ENCODE results near the gene NRGN. TPM values are rescaled to one million over a fixed set of nuclear protein-coding genes. Genes with fewer than 3 reads are reported as not detected.
A peak's percentile ranks its signal among the peaks of the same experiment; 100 is the strongest.

The NRGN gene
- total RNA-seq, 1 experiment from 2014 or later, result 15.5 TPM

DNA sequence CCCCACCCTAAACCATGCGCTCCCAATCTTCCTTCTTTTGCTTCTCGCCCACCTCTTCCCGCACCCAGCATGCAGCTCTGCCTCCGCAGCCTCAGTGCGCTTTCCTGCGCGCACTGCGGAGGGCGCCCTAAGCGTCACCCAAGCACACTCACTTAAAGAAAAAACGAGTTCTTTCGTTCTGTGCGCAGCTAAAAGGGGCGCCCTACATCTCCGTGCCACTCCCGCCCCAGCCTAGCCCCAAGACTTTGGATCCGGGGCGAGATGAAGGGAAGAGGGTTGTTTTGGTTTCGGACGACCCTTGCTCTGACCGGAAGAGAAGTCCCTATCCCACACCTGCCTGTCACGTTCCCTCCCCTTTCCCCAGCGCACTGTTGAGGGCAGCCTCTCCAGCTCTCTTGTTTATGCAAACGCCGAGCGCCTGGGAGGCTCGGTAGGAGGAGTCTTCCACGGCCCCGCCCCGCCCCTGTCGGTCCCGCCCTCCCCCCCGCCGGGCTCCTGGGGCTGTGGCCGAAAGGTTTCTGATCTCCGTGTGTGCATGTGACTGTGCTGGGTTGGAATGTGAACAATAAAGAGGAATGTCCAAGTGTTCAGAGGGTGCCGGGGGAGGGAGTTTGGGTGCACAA lies 7.0 kb downstream of the NRGN start:
- peak overlapping the region; percentile 67 for H3K4me3 ChIP-seq (ENCODE audit: low read length)
- no peaks in the 10 kb centered on the region for H3F3A ChIP-seq (ENCODE audit: low read length, unreplicated experiment)
- H3K27ac ChIP-seq (ENCODE audit: low read length), result no peak overlapping the region
- ChIA-PET POLR2A (ENCODE audit: unreplicated experiment) (interaction anchor here (1.1 kb wide), 1 partner anchor 73 kb away, joined by 3 read pairs; the partner anchor contains the start of genes SIAE and SPA17), CTCF (interaction anchor here (0.6 to 1.3 kb wide), 7 partner anchors 12 to 90 kb away, joined by 3 to 10 read pairs (median 3); no protein-coding TSS in a partner anchor)
- H3K9me3 ChIP-seq (ENCODE audit: low read length), result no peaks in the 10 kb centered on the region
- TSS peak; percentile 41 for BruUV-seq (replicated peaks)
- H3K4me2 ChIP-seq (ENCODE audit: low read length), result peak overlapping the region; percentile 84
- H3K79me2 ChIP-seq (ENCODE audit: low read length), result no peaks in the 10 kb centered on the region
- no peaks in the 10 kb centered on the region for H3K9me2 ChIP-seq (replicated peaks; ENCODE audit: low read length)
- peak overlapping the region; percentile 88 for H2AFZ ChIP-seq (ENCODE audit: low read length)
- peak; percentile 83 for ATAC-seq
- H4K20me1 ChIP-seq (ENCODE audit: low read length), result no peaks in the 10 kb centered on the region
- peak; percentile 79 for DNase-seq
- H3K4me1 ChIP-seq (ENCODE audit: insufficient read depth, low read length), result peaks cover 36% of the 10 kb centered on the region
- H3K9ac ChIP-seq (ENCODE audit: low read length), result no peak overlapping the region
- no peaks in the 10 kb centered on the region for H3K36me3 ChIP-seq (ENCODE audit: low read depth, low read length)
- intact Hi-C loops (cut with micrococcal nuclease), result loop anchor here (1.0 to 10.0 kb wide), 3 partner anchors 16 to 91 kb away; partner anchors contain the start of gene ESAM
- H3K27me3 ChIP-seq (ENCODE audit: low read length), result no peaks in the 10 kb centered on the region
- TF ChIP-seq CTCF (conservative IDR thresholded peaks at IDR 0.05; ENCODE audit: low read depth, low read length), result peak; percentile 74
- no peak for TF ChIP-seq EZH2 (IDR thresholded peaks at IDR 0.05; ENCODE audit: low read length, unreplicated experiment)

GRCh38 chr11:124747406-124748099 lies 7.8 kb downstream of the NRGN start:
- Histone ChIP-seq H3K4me1 (ENCODE audit: insufficient read depth, low read length) (peaks cover 37% of the 10 kb centered on the region), H3K9me2 (replicated peaks; ENCODE audit: low read length) (no peaks in the 10 kb centered on the region), H3K9me3 (ENCODE audit: low read length) (no peaks in the 10 kb centered on the region), H3K4me2 (ENCODE audit: low read length) (peak overlapping the region; percentile 84; the same call in 1 of the 2 replicates), H4K20me1 (ENCODE audit: low read length) (no peaks in the 10 kb centered on the region), H3K79me2 (ENCODE audit: low read length) (no peaks in the 10 kb centered on the region), H3K9ac (ENCODE audit: low read length) (no peak overlapping the region), H3K27ac (ENCODE audit: low read length) (no peak overlapping the region), H3K4me3 (ENCODE audit: low read length) (no peak overlapping the region), H3K36me3 (ENCODE audit: low read depth, low read length) (no peaks in the 10 kb centered on the region), H2AFZ (ENCODE audit: low read length) (0 out of 2 replicates have a peak overlapping the region, but pooled peaks have one; percentile 51), H3K27me3 (ENCODE audit: low read length) (no peaks in the 10 kb centered on the region), H3F3A (ENCODE audit: low read length, unreplicated experiment) (no peaks in the 10 kb centered on the region)
- ATAC-seq (no peak), DNase-seq (no peak)
- ChIA-PET POLR2A (ENCODE audit: unreplicated experiment) (no interaction called here), CTCF (interaction anchor here (0.6 to 1.3 kb wide), 2 partner anchors 20 to 89 kb away, joined by 3 to 10 read pairs; no protein-coding TSS in a partner anchor)
- no TSS peak for BruUV-seq (replicated peaks)
- intact Hi-C loops (cut with micrococcal nuclease), result loop anchor here (1.0 to 10.0 kb wide), 3 partner anchors 15 to 90 kb away; partner anchors contain the start of gene ESAM
- TF ChIP-seq EZH2 (IDR thresholded peaks at IDR 0.05; ENCODE audit: low read length, unreplicated experiment) (no peak), CTCF (conservative IDR thresholded peaks at IDR 0.05; ENCODE audit: low read depth, low read length) (no peak), EZH2phosphoT487 (IDR thresholded peaks at IDR 0.05; ENCODE audit: borderline replicate concordance, low read length) (no peak)

Data from PC-3 (cell line).